Right atrium auricular region (tissue), 2 donors: Measurements from ENCODE around the gene EXOC6B. TPM values are rescaled to one million over a fixed set of nuclear protein-coding genes. Genes with fewer than 3 reads are reported as not detected.

Experiments
- DNase-seq: peaks from one replicate; pipeline ENCODE4 v3.0.0-alpha.2; 2019; ENCODE audit warnings: low spot score
- H3K27ac ChIP-seq, 2 donors: fragments of 200-600 bp; sonication (generic); 1 replicate in 1 of 2; 2 replicates in 1 of 2; pipeline ENCODE4 v1.5.1; 2016 to 2019
- H3K27me3 ChIP-seq, 2 donors: fragments of 200-600 bp; sonication (generic); one replicate each; pipeline versions ENCODE4 v1.5.1 to v1.6.0; 2017 to 2019
- H3K36me3 ChIP-seq: fragments of 200-600 bp; sonication (generic); one replicate; pipeline ENCODE4 v1.5.1; 2016
- H3K4me1 ChIP-seq, 2 donors: fragments of 200-600 bp; sonication (generic); one replicate each; pipeline versions ENCODE4 v1.5.1 to v1.6.0; 2017 to 2019
- H3K4me3 ChIP-seq, 2 donors: fragments of 200-600 bp; sonication (generic); 1 replicate in 1 of 2; 2 replicates in 1 of 2; pipeline ENCODE4 v1.5.1; 2017 to 2019; ENCODE audit warnings: mild to moderate bottlenecking in 1 of 2, moderate library complexity in 1 of 2
- H3K9me3 ChIP-seq, 2 donors: fragments of 200-600 bp; sonication (generic); one replicate each; pipeline ENCODE4 v1.5.1; 2019
- CTCF ChIP-seq, 2 donors: fragments of 200-600 bp; sonication (generic); IDR thresholded peaks; one replicate each; pipeline ENCODE4 v1.5.1; 2019; ENCODE audit warnings: antibody characterized with exemption in 2 of 2
- total RNA-seq, 2 donors: library from RNA; depleted of rRNA; stranded (reverse); fragments of >200 nt; gene quantifications; one replicate each; pipeline ENCODE4 v1.1.0, GENCODE V29; 2016

The EXOC6B gene
- total RNA-seq, 2 donors from 2014 or later: 80.5 to 111 TPM

- no peak for TF ChIP-seq CTCF (IDR thresholded peaks at IDR 0.05)
- DNase-seq: no peak
- no peaks in the 10 kb centered on the region for H3K9me3 ChIP-seq
- H3K4me3 ChIP-seq: no peak overlapping the region
- peaks cover 0 to 35% of the 10 kb centered on the region in 2 donors for H3K4me1 ChIP-seq
- no peaks in the 10 kb centered on the region for H3K36me3 ChIP-seq
- H3K27ac ChIP-seq: peak overlapping the region in 1 of 2 donors; percentile 41
- no peaks in the 10 kb centered on the region for H3K27me3 ChIP-seq
Measured at GRCh38 chr2:72629062-72629461, 196.8 kb downstream of the EXOC6B start.

- Histone ChIP-seq H3K27ac (no peak overlapping the region), H3K4me3 (no peak overlapping the region), H3K27me3 (no peaks in the 10 kb centered on the region), H3K4me1 (peaks cover 0 to 35% of the 10 kb centered on the region in 2 donors), H3K36me3 (no peaks in the 10 kb centered on the region), H3K9me3 (no peaks in the 10 kb centered on the region)
- no peak for DNase-seq
- TF ChIP-seq CTCF (IDR thresholded peaks at IDR 0.05): no peak
Measured at GRCh38 chr2:72627083-72627482, 198.8 kb downstream of the EXOC6B start.

GRCh38 chr2:72625366-72625765 lies 200.5 kb downstream of the EXOC6B start:
- DNase-seq: no peak
- no peak overlapping the region for H3K4me3 ChIP-seq
- H3K4me1 ChIP-seq: peaks cover 0 to 29% of the 10 kb centered on the region in 2 donors
- H3K27ac ChIP-seq: no peak overlapping the region
- TF ChIP-seq CTCF (IDR thresholded peaks at IDR 0.05): no peak
- H3K36me3 ChIP-seq: no peaks in the 10 kb centered on the region
- H3K9me3 ChIP-seq: no peaks in the 10 kb centered on the region
- H3K27me3 ChIP-seq: no peaks in the 10 kb centered on the region

GRCh38 chr2:72623481-72623880 lies 202.4 kb downstream of the EXOC6B start:
- TF ChIP-seq CTCF (IDR thresholded peaks at IDR 0.05): no peak
- H3K9me3 ChIP-seq: no peaks in the 10 kb centered on the region
- no peak for DNase-seq
- no peak overlapping the region for H3K27ac ChIP-seq
- no peaks in the 10 kb centered on the region for H3K36me3 ChIP-seq
- no peak overlapping the region for H3K4me3 ChIP-seq
- no peaks in the 10 kb centered on the region for H3K27me3 ChIP-seq
- peaks cover 0 to 19% of the 10 kb centered on the region in 2 donors for H3K4me1 ChIP-seq

GRCh38 chr2:72619626-72620025 lies 206.2 kb downstream of the EXOC6B start:
- Histone ChIP-seq H3K27ac (no peak overlapping the region), H3K36me3 (no peaks in the 10 kb centered on the region), H3K27me3 (no peaks in the 10 kb centered on the region), H3K4me1 (peaks cover 0 to 6% of the 10 kb centered on the region in 2 donors), H3K4me3 (no peak overlapping the region), H3K9me3 (peaks cover 0 to 11% of the 10 kb centered on the region in 2 donors)
- DNase-seq: no peak
- TF ChIP-seq CTCF (IDR thresholded peaks at IDR 0.05): no peak

GRCh38 chr2:72613931-72614330 lies 211.9 kb downstream of the EXOC6B start:
- no peak for DNase-seq
- Histone ChIP-seq H3K27ac (no peak overlapping the region), H3K27me3 (no peaks in the 10 kb centered on the region), H3K4me3 (no peak overlapping the region), H3K36me3 (no peaks in the 10 kb centered on the region), H3K4me1 (no peaks in the 10 kb centered on the region), H3K9me3 (peaks cover 0 to 11% of the 10 kb centered on the region in 2 donors)
- no peak for TF ChIP-seq CTCF (IDR thresholded peaks at IDR 0.05)
